ENCODE results near the gene PCDHGA6.
"Not testable (repeated sequence)": the region's sequence is repeated elsewhere in the genome, so short reads cannot be mapped to it uniquely, and the experiment has no call there.

PCDHGA6 gene

DNA sequence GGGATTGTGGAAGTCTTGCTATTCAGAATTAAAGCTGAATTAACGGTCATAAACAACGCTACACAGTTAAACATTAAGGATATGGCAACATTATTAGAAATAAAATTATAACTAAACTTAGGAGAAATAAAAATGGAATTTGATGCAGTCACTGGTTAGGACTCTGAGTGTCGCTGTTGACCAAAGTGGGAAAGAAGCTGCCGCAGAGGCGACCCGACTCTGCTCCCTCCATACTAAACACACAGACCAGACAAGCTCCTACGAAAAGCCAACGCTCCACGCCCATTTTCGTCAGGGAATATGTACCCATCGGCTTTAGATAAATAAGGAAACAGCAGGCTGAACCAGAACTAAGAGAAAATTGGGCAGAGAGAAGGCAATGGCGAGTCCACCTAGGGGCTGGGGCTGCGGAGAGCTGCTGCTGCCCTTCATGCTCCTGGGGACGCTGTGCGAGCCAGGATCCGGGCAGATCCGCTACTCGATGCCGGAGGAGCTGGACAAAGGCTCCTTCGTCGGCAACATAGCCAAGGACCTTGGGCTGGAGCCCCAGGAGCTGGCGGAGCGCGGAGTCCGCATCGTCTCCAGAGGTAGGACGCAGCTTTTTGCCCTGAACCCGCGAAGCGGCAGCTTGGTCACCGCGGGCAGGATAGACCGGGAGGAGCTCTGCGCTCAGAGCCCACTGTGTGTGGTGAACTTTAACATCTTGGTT lies 9.6 kb upstream of the PCDHGA6 start, which contains the start of gene PCDHGA5:
Gene PCDHGA5, plus strand, starts transcription at position 211 of the 709 bp plus-strand sequence. Its CDS starts 169 bp downstream, at position 380.
- DNase-seq (ENCODE audit: insufficient read length, low spot score) (no peak), FAIRE-seq (no peak)
- TF ChIP-seq, protein P1, sequence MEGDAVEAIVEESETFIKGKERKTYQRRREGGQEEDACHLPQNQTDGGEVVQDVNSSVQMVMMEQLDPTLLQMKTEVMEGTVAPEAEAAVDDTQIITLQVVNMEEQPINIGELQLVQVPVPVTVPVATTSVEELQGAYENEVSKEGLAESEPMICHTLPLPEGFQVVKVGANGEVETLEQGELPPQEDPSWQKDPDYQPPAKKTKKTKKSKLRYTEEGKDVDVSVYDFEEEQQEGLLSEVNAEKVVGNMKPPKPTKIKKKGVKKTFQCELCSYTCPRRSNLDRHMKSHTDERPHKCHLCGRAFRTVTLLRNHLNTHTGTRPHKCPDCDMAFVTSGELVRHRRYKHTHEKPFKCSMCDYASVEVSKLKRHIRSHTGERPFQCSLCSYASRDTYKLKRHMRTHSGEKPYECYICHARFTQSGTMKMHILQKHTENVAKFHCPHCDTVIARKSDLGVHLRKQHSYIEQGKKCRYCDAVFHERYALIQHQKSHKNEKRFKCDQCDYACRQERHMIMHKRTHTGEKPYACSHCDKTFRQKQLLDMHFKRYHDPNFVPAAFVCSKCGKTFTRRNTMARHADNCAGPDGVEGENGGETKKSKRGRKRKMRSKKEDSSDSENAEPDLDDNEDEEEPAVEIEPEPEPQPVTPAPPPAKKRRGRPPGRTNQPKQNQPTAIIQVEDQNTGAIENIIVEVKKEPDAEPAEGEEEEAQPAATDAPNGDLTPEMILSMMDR (IDR thresholded peaks at IDR 0.05; ENCODE audit: insufficient read depth, missing control alignments) = no peak

DNA sequence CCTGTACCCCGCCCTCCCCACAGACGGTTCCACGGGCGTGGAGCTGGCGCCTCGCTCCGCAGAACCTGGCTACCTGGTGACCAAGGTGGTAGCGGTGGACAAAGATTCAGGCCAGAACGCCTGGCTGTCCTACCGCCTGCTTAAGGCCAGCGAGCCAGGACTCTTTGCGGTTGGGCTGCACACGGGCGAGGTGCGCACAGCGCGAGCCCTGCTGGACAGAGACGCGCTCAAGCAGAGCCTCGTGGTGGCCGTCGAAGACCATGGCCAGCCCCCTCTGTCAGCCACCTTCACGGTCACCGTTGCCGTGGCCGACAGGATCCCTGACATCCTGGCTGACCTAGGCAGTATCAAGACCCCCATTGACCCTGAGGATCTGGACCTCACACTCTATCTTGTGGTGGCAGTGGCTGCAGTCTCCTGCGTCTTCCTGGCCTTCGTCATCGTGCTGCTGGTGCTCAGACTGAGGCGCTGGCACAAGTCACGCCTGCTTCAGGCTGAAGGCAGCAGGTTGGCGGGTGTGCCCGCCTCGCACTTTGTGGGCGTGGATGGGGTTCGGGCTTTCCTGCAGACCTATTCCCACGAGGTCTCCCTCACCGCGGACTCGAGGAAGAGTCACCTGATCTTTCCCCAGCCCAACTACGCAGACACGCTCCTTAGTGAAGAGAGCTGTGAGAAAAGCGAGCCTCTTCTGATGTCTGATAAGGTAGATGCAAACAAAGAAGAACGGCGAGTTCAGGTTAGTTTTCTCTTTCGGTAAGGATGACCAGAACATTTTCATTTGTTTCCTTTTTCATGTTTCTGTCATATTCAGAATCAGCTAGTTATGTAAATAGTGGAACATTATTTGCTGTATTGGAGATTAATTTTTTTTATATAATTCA lies 7.4 kb upstream of the PCDHGA6 start:
- DNase-seq (ENCODE audit: insufficient read length, low spot score) (no peak), FAIRE-seq (no peak)
- TF ChIP-seq, protein P1 (IDR thresholded peaks at IDR 0.05; ENCODE audit: insufficient read depth, missing control alignments) = no peak

DNA sequence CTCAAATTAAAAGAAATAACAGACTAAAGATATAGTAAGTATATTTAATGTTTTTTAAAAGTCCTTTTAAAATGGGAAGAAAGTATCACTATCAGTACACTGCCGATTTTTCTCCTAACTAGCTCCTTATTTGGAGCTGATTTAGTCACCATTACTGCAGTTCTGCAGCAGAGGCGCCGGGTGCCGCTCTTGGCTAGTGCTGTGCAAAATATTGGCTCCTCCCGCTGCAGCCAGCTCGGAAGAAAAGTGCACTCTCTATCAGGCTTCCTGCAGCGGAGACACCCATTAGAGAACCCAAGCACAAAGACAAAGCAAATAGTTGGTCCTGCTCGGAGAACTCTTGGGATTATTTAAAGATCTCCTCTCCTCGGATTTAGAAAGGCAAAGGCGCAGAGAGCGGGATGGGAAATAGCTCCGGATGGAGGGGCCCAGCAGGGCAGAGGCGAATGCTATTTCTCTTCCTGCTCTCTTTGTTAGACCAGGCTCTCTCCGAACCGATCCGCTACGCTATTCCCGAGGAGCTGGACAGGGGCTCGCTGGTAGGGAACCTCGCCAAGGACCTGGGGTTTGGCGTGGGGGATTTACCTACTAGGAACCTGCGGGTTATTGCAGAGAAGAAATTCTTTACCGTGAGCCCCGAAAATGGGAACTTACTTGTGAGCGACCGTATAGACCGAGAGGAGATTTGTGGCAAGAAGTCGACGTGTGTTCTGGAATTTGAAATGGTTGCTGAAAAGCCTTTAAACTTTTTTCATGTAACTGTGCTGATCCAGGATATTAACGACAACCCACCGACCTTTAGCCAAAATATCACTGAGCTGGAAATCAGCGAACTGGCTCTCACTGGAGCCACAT lies 3.5 kb upstream of the PCDHGA6 start, which contains the start of gene PCDHGB3:
Gene PCDHGB3, plus strand, starts transcription at position 249 of the 855 bp plus-strand sequence. Its CDS starts 153 bp downstream, at position 402.
- TF ChIP-seq, protein P1 (IDR thresholded peaks at IDR 0.05; ENCODE audit: insufficient read depth, missing control alignments) = no peak
- FAIRE-seq (no peak), DNase-seq (ENCODE audit: insufficient read length, low spot score) (no peak)

DNA sequence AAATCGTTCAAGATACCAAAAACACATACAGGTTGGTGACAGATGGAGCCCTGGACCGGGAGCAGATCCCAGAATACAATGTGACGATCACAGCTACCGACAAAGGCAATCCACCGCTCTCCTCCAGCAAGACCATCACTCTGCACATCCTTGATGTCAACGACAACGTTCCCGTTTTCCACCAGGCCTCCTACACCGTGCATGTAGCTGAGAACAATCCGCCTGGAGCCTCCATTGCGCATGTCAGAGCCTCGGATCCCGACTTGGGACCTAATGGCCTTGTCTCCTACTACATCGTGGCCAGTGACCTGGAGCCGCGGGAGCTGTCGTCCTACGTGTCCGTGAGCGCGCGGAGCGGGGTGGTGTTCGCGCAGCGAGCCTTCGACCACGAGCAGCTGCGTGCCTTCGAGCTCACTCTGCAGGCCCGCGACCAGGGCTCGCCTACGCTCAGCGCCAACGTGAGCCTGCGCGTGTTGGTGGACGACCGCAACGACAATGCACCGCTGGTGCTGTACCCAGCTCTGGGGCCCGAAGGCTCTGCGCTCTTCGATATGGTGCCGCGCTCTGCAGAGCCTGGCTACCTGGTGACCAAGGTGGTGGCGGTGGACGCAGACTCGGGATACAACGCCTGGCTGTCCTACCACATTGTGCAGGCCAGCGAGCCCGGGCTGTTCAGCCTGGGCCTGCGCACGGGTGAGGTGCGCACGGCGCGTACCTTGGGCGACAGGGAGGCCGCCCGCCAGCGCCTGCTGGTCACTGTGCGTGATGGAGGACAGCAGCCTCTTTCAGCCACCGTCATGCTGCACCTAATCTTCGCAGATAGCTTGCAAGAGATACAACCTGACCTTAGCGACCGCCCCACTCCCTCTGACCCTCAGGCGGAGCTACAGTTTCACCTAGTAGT lies 1.9 kb upstream of the PCDHGA6 start:
- no peak for DNase-seq (ENCODE audit: insufficient read length, low spot score)
- no peak for FAIRE-seq
- TF ChIP-seq, protein P1 (IDR thresholded peaks at IDR 0.05; ENCODE audit: insufficient read depth, missing control alignments) = no peak

DNA sequence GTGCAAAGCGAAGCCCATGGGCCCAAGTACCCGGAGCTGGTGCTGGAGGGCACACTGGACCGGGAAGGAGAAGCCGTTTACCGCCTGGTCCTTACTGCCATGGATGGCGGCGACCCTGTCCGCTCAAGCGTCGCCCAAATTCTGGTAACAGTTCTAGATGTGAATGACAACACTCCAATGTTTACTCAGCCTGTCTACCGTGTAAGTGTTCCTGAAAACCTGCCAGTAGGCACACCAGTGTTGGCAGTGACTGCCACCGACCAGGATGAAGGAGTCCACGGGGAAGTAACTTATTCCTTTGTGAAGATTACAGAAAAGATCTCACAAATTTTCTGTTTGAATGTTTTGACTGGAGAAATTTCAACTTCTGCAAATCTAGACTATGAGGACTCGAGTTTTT lies 936 bp downstream of the PCDHGA6 start:
- no peak for FAIRE-seq
- DNase-seq (ENCODE audit: insufficient read length, low spot score) = no peak
- TF ChIP-seq, protein P1 (IDR thresholded peaks at IDR 0.05; ENCODE audit: insufficient read depth, missing control alignments) = no peak

DNA sequence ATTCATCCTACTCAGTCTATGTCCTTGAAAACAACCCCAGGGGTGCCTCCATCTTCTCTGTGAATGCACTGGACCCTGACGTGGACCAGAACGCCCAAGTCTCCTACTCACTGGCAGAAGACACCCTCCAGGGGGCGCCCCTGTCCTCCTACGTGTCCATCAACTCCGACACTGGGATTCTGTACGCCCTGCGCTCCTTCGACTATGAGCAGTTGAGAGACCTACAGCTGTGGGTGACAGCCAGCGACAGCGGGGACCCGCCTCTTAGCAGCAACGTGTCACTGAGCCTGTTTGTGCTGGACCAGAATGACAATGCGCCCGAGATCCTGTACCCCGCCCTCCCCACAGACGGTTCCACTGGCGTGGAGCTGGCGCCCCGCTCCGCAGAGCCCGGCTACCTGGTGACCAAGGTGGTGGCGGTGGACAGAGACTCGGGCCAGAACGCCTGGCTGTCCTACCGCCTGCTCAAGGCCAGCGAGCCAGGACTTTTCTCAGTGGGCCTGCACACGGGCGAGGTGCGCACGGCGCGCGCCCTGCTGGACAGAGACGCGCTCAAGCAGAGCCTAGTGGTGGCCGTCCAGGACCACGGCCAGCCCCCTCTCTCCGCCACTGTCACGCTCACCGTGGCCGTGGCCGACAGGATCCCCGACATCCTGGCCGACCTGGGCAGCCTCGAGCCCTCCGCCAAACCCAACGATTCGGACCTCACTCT lies 1.9 kb downstream of the PCDHGA6 start:
- not testable (repeated sequence) for FAIRE-seq

More for the DNA sequence above, 1.9 kb downstream of the PCDHGA6 start:
- not testable (repeated sequence) for DNase-seq (ENCODE audit: insufficient read length, low spot score)
